Ishikawa (cell line): ENCODE data around the gene ANO3.

Experiments
- EP300 ChIP-seq: IDR thresholded peaks from 2 replicates; pipeline ENCODE4 v1.6.1; 2012; ENCODE audit warnings: borderline replicate concordance
- RAD21 ChIP-seq: IDR thresholded peaks from 2 replicates; pipeline ENCODE4 v1.6.1; 2012; ENCODE audit warnings: low read depth
- TEAD4 ChIP-seq: IDR thresholded peaks from 2 replicates; pipeline ENCODE4 v1.6.1; 2012

DNA sequence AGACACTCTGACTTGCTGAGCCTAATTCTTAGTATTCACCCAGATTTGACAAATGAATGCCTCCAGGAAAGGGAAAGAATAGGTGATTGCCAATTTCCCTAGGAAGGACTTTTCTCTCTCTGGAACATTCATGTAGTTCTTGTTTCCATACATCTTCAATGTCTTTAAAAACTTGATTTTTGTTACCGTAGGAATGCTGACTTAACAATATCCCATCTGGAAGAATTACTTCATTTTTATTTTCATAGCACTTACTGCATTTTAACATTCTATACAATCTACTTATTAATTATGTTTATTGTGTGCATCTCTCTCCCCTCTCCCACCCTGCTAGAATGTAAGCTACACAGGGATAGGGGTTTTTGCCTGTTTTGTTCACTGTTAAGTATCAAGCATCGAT, 323.4 kb downstream of the ANO3 start:
- TF ChIP-seq EP300 (no peak), RAD21 (no peak), TEAD4 (no peak)
